ENCODE measurements around the gene GRIP2.

DNA sequence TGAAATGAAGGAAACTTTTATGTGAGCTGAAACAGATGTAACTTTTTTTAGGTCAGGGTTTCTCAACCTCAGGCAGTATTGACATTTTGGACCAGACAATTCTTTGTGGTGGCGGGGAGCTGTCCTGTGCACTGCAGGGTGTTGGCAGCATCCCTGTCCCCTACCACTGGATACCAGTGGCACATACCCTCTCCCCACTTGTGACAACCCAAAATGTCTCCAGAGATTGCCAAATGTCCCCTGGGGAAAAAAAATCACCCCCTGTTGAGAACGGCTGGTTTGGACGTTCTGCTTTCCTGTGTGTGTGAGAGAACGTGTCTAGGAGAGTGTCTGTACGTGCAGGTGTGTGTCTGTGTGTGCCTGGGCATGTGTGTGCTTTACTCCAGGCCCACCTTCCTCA is 30.7 kb upstream of the GRIP2 start:
- TF ChIP-seq POLR2A (IDR thresholded peaks at IDR 0.05; ENCODE audit: low read depth, low read length), result no peak
- TF ChIP-seq, protein P1, sequence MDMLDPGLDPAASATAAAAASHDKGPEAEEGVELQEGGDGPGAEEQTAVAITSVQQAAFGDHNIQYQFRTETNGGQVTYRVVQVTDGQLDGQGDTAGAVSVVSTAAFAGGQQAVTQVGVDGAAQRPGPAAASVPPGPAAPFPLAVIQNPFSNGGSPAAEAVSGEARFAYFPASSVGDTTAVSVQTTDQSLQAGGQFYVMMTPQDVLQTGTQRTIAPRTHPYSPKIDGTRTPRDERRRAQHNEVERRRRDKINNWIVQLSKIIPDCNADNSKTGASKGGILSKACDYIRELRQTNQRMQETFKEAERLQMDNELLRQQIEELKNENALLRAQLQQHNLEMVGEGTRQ (IDR thresholded peaks at IDR 0.05; ENCODE audit: low read depth, low read length), result no peak
- TF ChIP-seq, protein P2, sequence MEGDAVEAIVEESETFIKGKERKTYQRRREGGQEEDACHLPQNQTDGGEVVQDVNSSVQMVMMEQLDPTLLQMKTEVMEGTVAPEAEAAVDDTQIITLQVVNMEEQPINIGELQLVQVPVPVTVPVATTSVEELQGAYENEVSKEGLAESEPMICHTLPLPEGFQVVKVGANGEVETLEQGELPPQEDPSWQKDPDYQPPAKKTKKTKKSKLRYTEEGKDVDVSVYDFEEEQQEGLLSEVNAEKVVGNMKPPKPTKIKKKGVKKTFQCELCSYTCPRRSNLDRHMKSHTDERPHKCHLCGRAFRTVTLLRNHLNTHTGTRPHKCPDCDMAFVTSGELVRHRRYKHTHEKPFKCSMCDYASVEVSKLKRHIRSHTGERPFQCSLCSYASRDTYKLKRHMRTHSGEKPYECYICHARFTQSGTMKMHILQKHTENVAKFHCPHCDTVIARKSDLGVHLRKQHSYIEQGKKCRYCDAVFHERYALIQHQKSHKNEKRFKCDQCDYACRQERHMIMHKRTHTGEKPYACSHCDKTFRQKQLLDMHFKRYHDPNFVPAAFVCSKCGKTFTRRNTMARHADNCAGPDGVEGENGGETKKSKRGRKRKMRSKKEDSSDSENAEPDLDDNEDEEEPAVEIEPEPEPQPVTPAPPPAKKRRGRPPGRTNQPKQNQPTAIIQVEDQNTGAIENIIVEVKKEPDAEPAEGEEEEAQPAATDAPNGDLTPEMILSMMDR (conservative IDR thresholded peaks at IDR 0.05; ENCODE audit: low read depth, low read length), result no peak
- TF ChIP-seq MAFK (IDR thresholded peaks at IDR 0.05; ENCODE audit: low read depth, low read length), result no peak
- no peak for TF ChIP-seq NFE2L2 (IDR thresholded peaks at IDR 0.05; ENCODE audit: low read depth, low read length)
- no peak for TF ChIP-seq CEBPB (IDR thresholded peaks at IDR 0.05; ENCODE audit: low read depth, low read length)
- TF ChIP-seq RCOR1 (IDR thresholded peaks at IDR 0.05; ENCODE audit: insufficient replicate concordance, low read length), result no peak
- no peak for TF ChIP-seq SMC3 (IDR thresholded peaks at IDR 0.05; ENCODE audit: low read depth, low read length)
- TF ChIP-seq FOS (IDR thresholded peaks at IDR 0.05; ENCODE audit: low read depth, low read length), result no peak
- TF ChIP-seq, protein P3, sequence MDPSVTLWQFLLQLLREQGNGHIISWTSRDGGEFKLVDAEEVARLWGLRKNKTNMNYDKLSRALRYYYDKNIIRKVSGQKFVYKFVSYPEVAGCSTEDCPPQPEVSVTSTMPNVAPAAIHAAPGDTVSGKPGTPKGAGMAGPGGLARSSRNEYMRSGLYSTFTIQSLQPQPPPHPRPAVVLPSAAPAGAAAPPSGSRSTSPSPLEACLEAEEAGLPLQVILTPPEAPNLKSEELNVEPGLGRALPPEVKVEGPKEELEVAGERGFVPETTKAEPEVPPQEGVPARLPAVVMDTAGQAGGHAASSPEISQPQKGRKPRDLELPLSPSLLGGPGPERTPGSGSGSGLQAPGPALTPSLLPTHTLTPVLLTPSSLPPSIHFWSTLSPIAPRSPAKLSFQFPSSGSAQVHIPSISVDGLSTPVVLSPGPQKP (IDR thresholded peaks at IDR 0.05; ENCODE audit: borderline replicate concordance, low read depth, low read length), result no peak

All from IMR-90 (cell line).